HCEC 1CT (cell line): Measurements from ENCODE around the gene LRRC74B.
A peak's percentile ranks its signal among the peaks of the same experiment; 100 is the strongest.
"Not testable (repeated sequence)": the region's sequence is repeated elsewhere in the genome, so short reads cannot be mapped to it uniquely, and the experiment has no call there.

Source experiments
- DNase-seq: peaks from one replicate; pipeline ENCODE4 v3.0.0-alpha.2; 2017

The LRRC74B gene

DNA sequence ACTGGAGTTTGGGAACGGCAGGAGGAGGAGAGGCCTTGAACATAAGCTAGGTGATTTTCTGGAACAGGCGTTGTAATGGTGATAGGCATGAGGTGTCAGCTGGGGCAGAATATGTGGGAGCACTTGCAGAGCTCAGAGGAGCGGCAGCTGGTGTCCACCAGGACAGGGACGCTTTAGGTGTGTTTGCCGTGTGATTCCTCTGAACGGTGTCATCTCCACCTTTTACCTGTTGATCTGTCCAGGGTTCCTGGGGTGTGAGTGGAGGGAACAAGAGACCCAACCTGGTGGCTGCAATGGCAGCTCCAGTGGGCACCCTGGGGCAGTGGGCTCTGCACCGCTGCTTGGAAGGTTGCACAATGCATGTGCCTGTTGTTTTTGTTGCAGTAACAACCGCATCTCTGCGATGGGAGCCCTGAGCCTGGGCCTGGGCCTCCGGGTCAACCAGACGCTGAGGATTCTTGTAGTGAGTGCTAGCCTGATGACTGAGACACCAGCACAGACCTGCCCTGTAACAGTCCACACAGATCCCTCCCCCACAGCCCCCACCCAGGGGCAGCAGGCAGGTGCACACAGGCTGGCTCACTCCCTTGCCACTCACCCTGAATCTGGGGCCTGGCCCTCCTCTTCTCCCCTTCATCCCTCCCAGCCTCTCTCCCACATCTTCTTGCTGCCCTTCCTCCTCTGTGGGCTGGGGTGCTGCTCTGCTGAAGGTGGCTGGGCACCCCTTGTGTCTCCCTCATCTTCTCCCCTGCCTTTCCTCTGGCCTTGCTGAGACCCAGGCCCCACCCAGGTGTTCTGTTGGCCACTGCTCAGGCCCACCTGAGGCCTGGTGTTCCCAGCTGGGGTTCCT lies 9.2 kb downstream of the LRRC74B start:
- no peak for DNase-seq

DNA sequence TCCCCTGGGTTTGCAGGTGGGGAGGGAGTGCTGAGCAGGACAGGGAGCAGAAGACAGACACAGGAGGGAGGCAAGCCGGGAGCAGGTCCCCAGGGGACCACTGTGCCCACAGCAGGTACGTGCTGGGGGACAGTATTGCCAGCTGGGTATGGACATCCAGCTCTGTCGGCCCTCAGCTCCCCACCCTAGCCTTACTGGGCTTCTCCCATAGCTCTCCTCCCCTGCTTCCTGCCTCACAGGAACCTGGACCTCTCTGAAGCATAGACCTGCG lies 9.8 kb downstream of the LRRC74B start:
- no peak for DNase-seq

GRCh38 chr22:21055880-21056319 lies 10.2 kb downstream of the LRRC74B start:
- DNase-seq, result no peak

- DNase-seq, result not testable (repeated sequence)
These were observed 14.6 kb downstream of the LRRC74B start for GRCh38 chr22:21060363-21060762.

- not testable (repeated sequence) for DNase-seq
These were observed 16.0 kb downstream of the LRRC74B start for GRCh38 chr22:21061660-21062321.

DNA sequence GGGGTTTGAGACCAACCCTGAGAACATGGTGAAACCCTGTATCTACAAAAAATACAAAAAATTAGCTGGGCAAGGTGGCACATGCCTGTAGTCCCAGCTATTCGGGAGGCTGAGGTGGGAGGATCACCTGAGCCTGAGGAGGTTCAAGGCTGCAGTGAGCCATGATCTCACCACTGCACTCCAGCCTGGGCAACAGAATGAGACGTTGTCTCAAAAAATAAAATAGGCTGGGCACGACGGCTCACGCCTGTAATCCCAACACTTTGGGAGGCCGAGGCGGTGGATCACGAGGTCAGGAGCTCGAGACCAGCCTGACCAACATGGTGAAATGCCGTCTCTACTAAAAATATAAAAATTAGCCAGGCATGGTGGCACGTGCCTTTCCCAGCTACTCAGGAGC lies 18.7 kb downstream of the LRRC74B start:
- not testable (repeated sequence) for DNase-seq

- no peak for DNase-seq
These were observed 19.4 kb downstream of the LRRC74B start for GRCh38 chr22:21064917-21065864.

DNA sequence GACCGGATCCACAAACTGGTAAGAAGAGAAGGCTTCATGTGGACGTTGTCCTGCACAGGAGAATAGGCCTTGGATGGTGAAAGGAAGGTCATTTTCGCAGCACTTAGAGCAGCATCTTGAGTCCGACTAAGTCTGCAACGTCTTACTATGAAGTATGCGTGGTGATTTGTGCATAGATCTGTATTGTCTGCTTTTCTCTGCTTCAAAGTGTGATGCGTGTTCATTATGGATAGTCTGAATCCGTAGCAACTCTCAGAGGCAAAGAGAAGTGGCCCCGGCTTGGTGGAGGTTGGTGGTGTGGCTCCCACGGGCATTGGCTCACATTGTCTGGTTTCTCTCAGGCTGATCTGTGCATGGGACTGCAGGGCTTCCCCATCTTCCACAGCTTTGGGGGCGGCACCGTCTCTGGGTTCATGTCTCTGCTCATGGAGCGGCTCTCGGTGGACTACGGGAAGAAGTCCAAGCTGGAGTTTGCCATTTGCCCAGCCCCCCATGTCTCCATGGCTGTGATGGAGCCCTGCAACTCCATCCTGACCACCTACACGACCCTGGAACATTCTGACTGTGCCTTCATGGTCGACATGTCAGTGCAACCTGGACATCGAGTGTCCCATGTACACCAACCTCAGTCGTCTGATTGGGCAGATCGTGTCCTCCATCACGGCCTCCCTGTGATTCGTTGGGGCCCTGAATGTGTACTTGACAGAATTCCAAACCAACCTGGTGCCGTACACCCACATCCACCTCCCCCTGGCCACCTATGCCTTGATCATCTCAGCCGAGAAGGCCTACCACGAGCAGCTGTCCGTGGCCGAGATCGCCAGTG lies 21.5 kb downstream of the LRRC74B start:
- DNase-seq, result no peak

GRCh38 chr22:21067901-21068680 lies 22.3 kb downstream of the LRRC74B start:
- DNase-seq, result no peak

GRCh38 chr22:21068681-21069276 lies 23.0 kb downstream of the LRRC74B start:
- no peak for DNase-seq

DNA sequence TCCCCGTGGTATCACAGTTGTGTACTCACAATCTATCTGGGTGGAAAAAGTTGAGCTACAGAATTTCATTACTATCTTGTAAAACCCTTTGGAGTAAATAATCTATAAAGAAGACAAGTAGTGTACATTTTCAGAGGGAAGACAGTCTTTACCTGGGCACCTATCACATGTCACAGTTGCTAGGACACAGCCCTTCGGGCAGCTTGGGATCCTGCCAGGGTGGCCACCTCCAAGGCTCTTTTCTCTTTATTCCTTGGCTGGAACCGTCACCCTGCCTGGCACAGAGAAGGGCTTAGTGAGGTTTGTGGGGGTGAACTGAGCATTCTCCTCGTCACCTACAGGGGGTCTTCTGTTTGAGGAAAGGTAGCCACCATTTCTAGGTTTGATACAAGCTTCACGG lies 23.6 kb downstream of the LRRC74B start:
- DNase-seq, result no peak

DNA sequence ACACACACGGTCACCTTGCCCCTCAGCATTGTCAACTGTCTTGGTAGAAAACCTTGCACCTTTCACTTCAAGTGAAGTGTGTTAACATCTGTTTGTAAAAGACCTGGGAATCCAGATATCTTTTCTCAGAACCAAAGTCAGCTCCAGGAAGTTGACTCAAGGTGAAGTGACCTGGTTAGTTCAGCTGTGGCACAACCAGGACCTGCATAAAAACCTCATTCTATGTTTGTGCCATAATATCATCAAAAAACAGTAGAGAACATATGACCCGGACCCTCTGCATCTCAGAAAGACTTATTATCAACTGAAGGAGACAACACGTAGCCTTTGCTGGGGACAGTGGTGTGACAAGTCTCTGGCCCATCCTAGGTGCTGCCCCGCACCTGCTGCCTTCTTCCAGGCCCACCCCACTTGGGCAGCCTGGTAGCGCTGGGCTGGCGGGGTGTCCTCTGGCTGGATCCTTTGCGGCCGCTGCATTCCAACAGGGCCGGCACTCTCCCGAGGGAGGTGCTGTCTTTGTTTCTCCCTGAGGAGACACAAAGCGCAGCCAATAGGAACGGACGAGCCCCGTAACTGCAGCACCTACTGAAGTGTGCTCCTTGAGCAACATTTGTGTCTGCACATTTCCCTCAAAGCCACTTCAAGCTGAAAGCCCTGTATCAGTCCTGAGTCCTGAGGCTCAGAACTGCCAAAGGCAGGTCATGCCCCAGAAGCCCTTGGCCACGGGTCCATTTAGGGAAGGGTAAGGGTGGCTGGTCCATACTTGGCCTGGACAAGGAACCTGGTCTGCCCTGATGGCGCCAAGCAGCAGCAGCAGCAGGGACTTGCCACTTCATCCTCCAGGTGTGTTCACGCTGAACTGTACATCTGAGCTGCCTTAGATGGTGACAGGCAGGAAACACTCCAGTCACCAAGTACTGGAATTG lies 25.2 kb downstream of the LRRC74B start:
- DNase-seq, result no peak

- not testable (repeated sequence) for DNase-seq
These were observed 26.1 kb downstream of the LRRC74B start for GRCh38 chr22:21071796-21072195.

DNA sequence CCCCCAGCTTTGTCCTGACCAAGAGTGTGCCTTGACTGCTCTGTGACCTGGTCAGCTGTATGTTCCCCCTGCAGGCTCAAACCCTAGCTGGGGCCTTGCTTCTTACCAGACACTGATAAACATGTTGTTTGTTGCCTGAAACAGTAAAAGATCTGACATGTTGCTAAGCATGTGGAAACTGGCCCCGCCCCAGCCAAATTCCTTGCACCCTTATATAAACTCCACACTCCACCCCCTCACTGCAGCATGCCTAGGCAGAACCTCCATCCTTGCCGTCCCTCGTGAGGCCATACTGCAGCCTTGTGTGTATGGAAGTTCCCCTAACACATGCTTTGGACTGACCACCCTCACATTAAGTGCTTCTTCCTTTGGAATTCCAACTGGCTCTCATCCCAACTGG lies 27.3 kb downstream of the LRRC74B start:
- no peak for DNase-seq

- DNase-seq, result no peak
These were observed 27.7 kb downstream of the LRRC74B start for GRCh38 chr22:21073482-21073881.

GRCh38 chr22:21074102-21074715 lies 28.5 kb downstream of the LRRC74B start:
- DNase-seq, result peak; percentile 80

- no peak for DNase-seq
These were observed 29.9 kb downstream of the LRRC74B start for GRCh38 chr22:21075516-21076138.

DNA sequence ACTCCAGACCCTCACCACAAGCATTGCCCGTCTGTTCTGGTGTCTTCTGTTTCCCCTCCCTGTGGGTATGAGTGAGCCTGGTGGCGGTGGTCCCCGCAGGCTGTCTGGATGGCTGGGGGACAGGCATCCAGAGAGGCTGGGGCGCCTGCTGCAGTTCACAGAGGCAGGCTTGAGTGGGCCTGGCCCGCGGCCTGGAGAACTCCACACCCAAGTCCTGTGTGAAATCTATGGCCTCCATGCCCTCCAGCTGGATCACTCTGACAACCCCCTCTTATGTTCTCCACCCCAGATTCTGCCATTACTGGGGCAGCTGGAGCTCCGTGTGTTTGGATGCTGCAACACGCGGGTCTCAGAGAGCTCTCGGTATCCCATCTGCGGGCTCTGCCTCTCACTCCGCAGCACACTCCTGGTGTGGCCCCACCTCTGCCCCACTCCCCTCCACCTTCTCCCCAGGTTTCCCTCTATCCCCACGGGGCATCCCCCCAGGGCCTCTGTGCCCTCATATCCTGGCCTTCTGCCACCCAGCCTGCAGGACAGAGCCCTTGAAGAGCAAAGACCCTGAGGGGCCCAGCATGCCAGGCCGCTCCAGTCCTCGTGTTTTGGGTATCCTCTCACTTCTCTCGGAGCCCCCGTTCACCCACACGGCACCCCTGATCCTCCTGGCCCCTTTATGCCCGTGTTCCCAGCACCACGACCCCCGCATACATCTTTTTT lies 31.3 kb downstream of the LRRC74B start:
- no peak for DNase-seq
